H1 (cell line): ENCODE measurements around the gene TYK2. TPM values are rescaled to one million over a fixed set of nuclear protein-coding genes. Genes with fewer than 3 reads are reported as not detected.

Source experiments
- CTCF ChIA-PET: fragments of 300-600 bp; sonication (Branson Sonifier 250); formaldehyde crosslinking; loops from one replicate; lab custom pipeline; 2021; ENCODE audit not compliant: partially characterized antibody; lab: Charles Lee
- POLR2A ChIA-PET: fragments of 300-600 bp; sonication (Branson Sonifier 250); formaldehyde crosslinking; loops from one replicate; lab custom pipeline; 2021; ENCODE audit warnings: inconsistent platforms; ENCODE audit not compliant: partially characterized antibody; lab: Charles Lee
- DNase-seq, 2 experiments: peaks; one replicate each; pipeline versions ENCODE4 v3.0.0 to v3.0.0-alpha.2; 2010 to 2022; ENCODE audit warnings: low spot score in 2 of 2, low read depth in 1 of 2, mixed read lengths in 1 of 2
- FAIRE-seq: peaks from 2 replicates; lab custom pipeline; 2011; peaks lifted over from hg19 to GRCh38; lab: Jason Lieb, UNC
- H2AFZ ChIP-seq: 2 replicates; pipeline ENCODE4 v1.8.1; 2012; ENCODE audit warnings: low read length, inconsistent platforms
- H2AK5ac ChIP-seq: 2 replicates; pipeline ENCODE4 v1.6.1; 2013; ENCODE audit warnings: low read depth, low read length
- H2BK120ac ChIP-seq: replicated peaks from 2 replicates; pipeline ENCODE3; 2013; ENCODE audit warnings: low read depth, low read length, inconsistent platforms
- H2BK12ac ChIP-seq: 2 replicates; pipeline ENCODE4 v1.6.1; 2013; ENCODE audit warnings: low read depth, low read length
- H2BK15ac ChIP-seq: 2 replicates; pipeline ENCODE4 v1.6.1; 2013; ENCODE audit warnings: low read length
- H2BK20ac ChIP-seq: 2 replicates; pipeline ENCODE4 v1.6.1; 2013; ENCODE audit warnings: low read length
- H2BK5ac ChIP-seq: 2 replicates; pipeline ENCODE4 v1.6.1; 2013; ENCODE audit warnings: low read depth, low read length
- H3K14ac ChIP-seq: 2 replicates; pipeline ENCODE4 v1.6.1; 2013; ENCODE audit warnings: inconsistent platforms; ENCODE audit not compliant: insufficient read length
- H3K18ac ChIP-seq: 2 replicates; pipeline ENCODE4 v1.6.1; 2013; ENCODE audit warnings: low read length; ENCODE audit errors: extremely low read depth
- H3K23ac ChIP-seq: 2 replicates; pipeline ENCODE4 v1.6.1; 2013; ENCODE audit warnings: inconsistent platforms; ENCODE audit not compliant: insufficient read length
- H3K23me2 ChIP-seq: 2 replicates; pipeline ENCODE4 v1.6.1; 2013; ENCODE audit warnings: low read depth, low read length
- H3K27ac ChIP-seq: 2 replicates; pipeline ENCODE4 v1.6.1; 2011; ENCODE audit warnings: low read depth, low read length, inconsistent platforms
- H3K27me3 ChIP-seq, 4 experiments: replicated peaks in 1 of 4; 1 replicate in 1 of 4; 2 replicates in 3 of 4; pipeline versions ENCODE4 v1.6.1 to v1.8.1; 2011 to 2013; ENCODE audit warnings: low read length in 3 of 4, mild to moderate bottlenecking in 3 of 4, inconsistent platforms in 2 of 4, mixed read lengths in 2 of 4, moderate library complexity in 1 of 4; ENCODE audit not compliant: control insufficient read depth in 3 of 4, insufficient read depth in 3 of 4; ENCODE audit errors: extremely low read depth in 1 of 4
- H3K36me3 ChIP-seq, 4 experiments: 2 replicates each; pipeline versions ENCODE4 v1.6.1 to v1.8.1; 2011 to 2013; ENCODE audit warnings: mild to moderate bottlenecking in 4 of 4, low read length in 3 of 4, moderate library complexity in 2 of 4, control low read depth in 1 of 4, inconsistent platforms in 1 of 4; ENCODE audit not compliant: insufficient read depth in 4 of 4, control insufficient read depth in 2 of 4
- H3K4ac ChIP-seq: replicated peaks from 2 replicates; pipeline ENCODE3; 2013; ENCODE audit warnings: low read length, low read depth, mixed read lengths, inconsistent platforms; ENCODE audit not compliant: insufficient read length
- H3K4me1 ChIP-seq, 4 experiments: replicated peaks in 1 of 4; 1 replicate in 1 of 4; 2 replicates in 3 of 4; pipeline versions ENCODE4 v1.6.1 to v1.8.1; 2011 to 2013; ENCODE audit warnings: low read length in 3 of 4, inconsistent platforms in 2 of 4, mixed read lengths in 1 of 4; ENCODE audit not compliant: insufficient read depth in 4 of 4, control insufficient read depth in 3 of 4
- H3K4me2 ChIP-seq, 2 experiments: 2 replicates each; pipeline versions ENCODE4 v1.6.1 to v1.8.1; 2011 to 2013; ENCODE audit warnings: low read depth in 2 of 2, low read length in 2 of 2, control low read depth in 1 of 2, inconsistent platforms in 1 of 2, mild to moderate bottlenecking in 1 of 2; ENCODE audit not compliant: insufficient read depth in 1 of 2
- H3K4me3 ChIP-seq, 4 experiments: fragments of 200-600, 300-600 bp in 1 of 4; sonication (generic), shearing (Covaris generic), sonication (Bioruptor Twin) in 1 of 4; 2 replicates each; pipeline versions ENCODE4 v1.5.1 to v1.8.1; 2011 to 2016; ENCODE audit warnings: low read length in 4 of 4, low read depth in 3 of 4, control low read depth in 2 of 4, inconsistent platforms in 2 of 4, mild to moderate bottlenecking in 2 of 4, mixed read lengths in 1 of 4, moderate library complexity in 1 of 4; ENCODE audit not compliant: insufficient read depth in 2 of 4; ENCODE audit errors: extremely low read depth in 1 of 4
- H3K56ac ChIP-seq: replicated peaks from 2 replicates; pipeline ENCODE3; 2013; ENCODE audit warnings: low read depth, mild to moderate bottlenecking, mixed read lengths, low read length, inconsistent platforms; ENCODE audit not compliant: insufficient read length
- H3K79me1 ChIP-seq: 2 replicates; pipeline ENCODE4 v1.6.1; 2013; ENCODE audit warnings: low read depth, low read length, control low read depth
- H3K79me2 ChIP-seq, 2 experiments: 2 replicates each; pipeline versions ENCODE4 v1.6.1 to v1.8.1; 2012 to 2013; ENCODE audit warnings: low read length in 2 of 2, mild to moderate bottlenecking in 2 of 2, inconsistent platforms in 1 of 2; ENCODE audit not compliant: insufficient read depth in 2 of 2, control insufficient read depth in 1 of 2
- H3K9ac ChIP-seq, 4 experiments: replicated peaks in 1 of 4; 1 replicate in 1 of 4; 2 replicates in 3 of 4; pipeline versions ENCODE4 v1.6.1 to v1.8.1; 2011 to 2013; ENCODE audit warnings: low read depth in 3 of 4, low read length in 3 of 4, control low read depth in 2 of 4, mild to moderate bottlenecking in 2 of 4, moderate library complexity in 2 of 4, inconsistent platforms in 1 of 4; ENCODE audit errors: extremely low read depth in 1 of 4
- H3K9me3 ChIP-seq, 2 experiments: 2 replicates each; pipeline versions ENCODE4 v1.6.1 to v1.8.1; 2012 to 2013; ENCODE audit warnings: mild to moderate bottlenecking in 2 of 2, moderate library complexity in 2 of 2, control low read depth in 1 of 2, inconsistent platforms in 1 of 2, low read depth in 1 of 2, low read length in 1 of 2, mixed read lengths in 1 of 2; ENCODE audit not compliant: insufficient read depth in 2 of 2
- H4K20me1 ChIP-seq, 2 experiments: replicated peaks in 1 of 2; 2 replicates each; pipeline versions ENCODE3 to v1.8.1; 2011 to 2013; ENCODE audit warnings: inconsistent platforms in 2 of 2, low read length in 2 of 2, mild to moderate bottlenecking in 1 of 2; ENCODE audit not compliant: insufficient read depth in 2 of 2, control insufficient read depth in 1 of 2
- H4K5ac ChIP-seq: 2 replicates; pipeline ENCODE4 v1.6.1; 2013; ENCODE audit warnings: low read length, low read depth, mixed read lengths, inconsistent platforms; ENCODE audit not compliant: insufficient read length
- H4K8ac ChIP-seq: 2 replicates; pipeline ENCODE4 v1.8.0; 2013; ENCODE audit warnings: mild to moderate bottlenecking, moderate library complexity, low read length, inconsistent platforms; ENCODE audit not compliant: insufficient read depth; ENCODE audit errors: extremely low read depth
- H4K91ac ChIP-seq: replicated peaks from 2 replicates; pipeline ENCODE3; 2013; ENCODE audit warnings: low read length, mixed read lengths, inconsistent platforms; ENCODE audit not compliant: insufficient read length
- KDM1A ChIP-seq: fragments of 200-600, 300-600 bp; sonication (generic); IDR thresholded peaks from 2 replicates; pipeline ENCODE4 v1.7.1; 2016; ENCODE audit warnings: mild to moderate bottlenecking, low read length, borderline replicate concordance
- WGBS, 2 experiments: shearing (Covaris generic) in 1 of 2; methylation state at CpG; one replicate each; pipeline versions ENCODE4 v1.1.6 to v1.1.7; 2013 to 2015; ENCODE audit warnings: low lambda C conversion rate in 2 of 2, mixed read lengths in 2 of 2, inconsistent platforms in 1 of 2, low coverage in 1 of 2, missing lambda C conversion rate in 1 of 2; ENCODE audit not compliant: insufficient replicate concordance in 2 of 2, insufficient coverage in 1 of 2, insufficient read length in 1 of 2; ENCODE audit errors: extremely low coverage in 1 of 2, missing lambda C conversion rate in 1 of 2; 5-methylcytosine and 5-hydroxymethylcytosine counted together
- polyA plus RNA-seq, 7 experiments: library from polyadenylated mRNA; depleted of rRNA in 3 of 7; stranded (reverse) in 5 of 7; unstranded in 2 of 7; fragments of >200 nt in 5 of 7; fragments of 200-250 nt in 2 of 7; gene quantifications; 1 replicate in 5 of 7; 2 replicates in 1 of 7; 4 replicates in 1 of 7; pipeline versions ENCODE4 v1.2.1 to v1.2.3, GENCODE V29; 2011 to 2013; ENCODE audit warnings: missing spikeins in 2 of 7, mixed read lengths in 2 of 7
- total RNA-seq: library from RNA; stranded (reverse); fragmentation: NEBNext Ultra II Directional; extraction: Animal tissue kit (Norgen Biotek cat#: 25700); gene quantifications from 2 replicates; pipeline ENCODE4 v1.2.1, GENCODE V29; 2021

The TYK2 gene
- total and polyA plus RNA-seq, 2 of the 8 experiments (the other 6 are each of a cell fraction or from before 2014, with no cell fraction given), result 32.1 to 40.8 TPM

GRCh38 chr19:10422046-10422461 lies 41.7 kb upstream of the TYK2 start:
- Histone ChIP-seq H3K23ac (no peak overlapping the region), H2BK20ac (no peak overlapping the region), H3K9ac (no peak overlapping the region), H3K14ac (no peak overlapping the region), H3K79me2 (no peaks in the 10 kb centered on the region), H3K18ac (no peak overlapping the region), H4K91ac (no peak overlapping the region), H4K20me1 (peaks cover 0 to 19% of the 10 kb centered on the region in 2 experiments), H4K5ac (no peak overlapping the region), H4K8ac (no peak overlapping the region), H3K36me3 (no peaks in the 10 kb centered on the region), H2BK12ac (peak overlapping the region; percentile 68; the same call in 1 of the 2 replicates), H2AK5ac (0 out of 2 replicates have a peak overlapping the region, but pooled peaks have one; percentile 4), H3K4me2 (no peak overlapping the region; a peak in 1 of 4 replicates), H3K27ac (no peak overlapping the region), H3K4ac (no peak overlapping the region), H3K23me2 (peaks cover 14% of the 10 kb centered on the region; the same call in 1 of the 2 replicates), H2BK5ac (0 out of 2 replicates have a peak overlapping the region, but pooled peaks have one; percentile 48), H3K4me1 (peaks cover 5 to 31% (median 13%) of the 10 kb centered on the region in 4 experiments), H3K79me1 (no peaks in the 10 kb centered on the region), H2AFZ (no peak overlapping the region), H3K27me3 (peaks cover 50 to 93% (median 83%) of the 10 kb centered on the region in 4 experiments), H2BK120ac (no peak overlapping the region), H3K4me3 (no peak overlapping the region), H3K9me3 (no peaks in the 10 kb centered on the region), H2BK15ac (peak overlapping the region; percentile 67; the same call in 1 of the 2 replicates), H3K56ac (no peak overlapping the region)
- ChIA-PET CTCF (interaction anchor here (0.9 to 6.7 kb wide), 8 partner anchors 7 to 140 kb away, joined by 4 to 67 read pairs (median 12); partner anchors contain the start of gene CDC37), POLR2A (interaction anchor here (0.8 kb wide), 1 partner anchor 22 kb away, joined by 3 read pairs; no protein-coding TSS in a partner anchor)
- FAIRE-seq, result no peak
- WGBS, 2 experiments, result 82% methylated on average over 4 of the region's 4 CpGs; no CpG with 5 or more reads in 1 of the 2 experiments
- no peak for DNase-seq
- TF ChIP-seq KDM1A, result no peak
